NOMO-1 treated with DMSO at 0.1 percent for 48 hours (cell line): ENCODE results near the gene STIM1.

Source experiments
- DNase-seq: peaks from one replicate; lab custom pipeline; 2025; ENCODE audit not compliant: unreplicated experiment; lab: John Stamatoyannopoulos, UW

The STIM1 gene

DNA sequence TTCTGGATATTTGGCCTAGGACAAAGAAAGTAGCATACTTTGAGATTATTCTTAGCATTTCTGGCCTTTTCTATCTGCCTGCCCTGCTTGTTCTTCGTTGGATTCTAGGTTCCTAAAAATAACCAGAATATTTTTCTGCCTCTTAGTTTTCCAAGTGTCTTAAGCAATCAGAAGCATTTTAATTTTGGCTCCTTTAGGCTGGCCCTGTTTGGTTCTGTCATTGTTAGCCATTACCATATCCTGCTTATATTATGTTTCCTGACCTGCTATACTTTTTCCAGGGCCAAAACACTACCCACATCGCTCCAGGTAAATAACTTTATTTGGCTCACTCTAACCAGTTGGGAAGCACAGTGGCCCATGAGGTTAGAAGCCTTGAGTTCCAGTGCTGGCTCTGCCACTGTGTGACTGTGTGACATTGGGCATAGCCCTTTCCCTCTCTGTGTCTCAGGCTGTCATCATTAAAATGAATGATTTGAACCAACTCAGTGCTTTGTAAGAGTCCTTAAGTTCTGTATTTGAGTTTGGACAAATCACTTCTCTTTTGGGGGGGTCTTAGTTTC lies 91.1 kb downstream of the STIM1 start:
- DNase-seq, result peak; percentile 30

DNA sequence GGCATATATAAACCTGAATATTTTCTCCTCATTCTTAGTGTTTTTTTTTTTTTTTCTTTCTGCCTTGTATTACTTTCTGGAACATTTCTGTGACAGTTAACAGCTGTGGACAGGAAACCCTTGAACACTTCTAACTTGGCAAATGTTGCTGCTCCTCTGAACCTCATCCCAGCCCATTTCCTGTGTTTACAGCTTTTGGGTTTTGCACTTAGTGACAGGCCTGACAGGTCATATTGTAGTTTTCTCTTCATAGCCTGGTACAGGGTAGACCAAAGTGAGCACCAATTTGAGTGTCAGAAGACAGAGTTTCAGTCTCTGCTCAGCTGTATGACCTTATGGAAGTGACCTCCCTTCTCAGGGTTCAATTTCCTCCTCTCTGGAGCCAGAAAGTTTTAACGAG lies 91.6 kb downstream of the STIM1 start:
- DNase-seq, result peak; percentile 17

DNA sequence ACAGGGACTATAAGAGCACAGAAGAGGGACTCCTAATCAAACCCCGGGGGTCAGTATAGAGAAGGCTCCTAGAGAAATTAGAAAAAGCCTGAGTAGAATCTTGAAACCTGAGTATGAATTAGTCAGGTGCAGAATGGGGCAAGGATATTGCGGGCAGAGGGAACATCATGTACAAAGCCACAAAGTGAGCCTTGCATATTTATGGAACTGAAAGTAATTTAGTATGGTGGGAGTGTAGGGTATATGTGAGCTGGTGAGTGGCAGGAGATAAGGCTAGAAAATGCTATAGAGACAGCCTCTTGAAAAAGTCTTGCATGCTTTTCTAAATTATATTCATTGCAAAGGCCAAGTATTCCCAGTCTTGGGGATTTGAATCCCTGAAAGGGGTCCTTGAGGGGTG lies 93.7 kb downstream of the STIM1 start:
- DNase-seq, result peak; percentile 93

DNA sequence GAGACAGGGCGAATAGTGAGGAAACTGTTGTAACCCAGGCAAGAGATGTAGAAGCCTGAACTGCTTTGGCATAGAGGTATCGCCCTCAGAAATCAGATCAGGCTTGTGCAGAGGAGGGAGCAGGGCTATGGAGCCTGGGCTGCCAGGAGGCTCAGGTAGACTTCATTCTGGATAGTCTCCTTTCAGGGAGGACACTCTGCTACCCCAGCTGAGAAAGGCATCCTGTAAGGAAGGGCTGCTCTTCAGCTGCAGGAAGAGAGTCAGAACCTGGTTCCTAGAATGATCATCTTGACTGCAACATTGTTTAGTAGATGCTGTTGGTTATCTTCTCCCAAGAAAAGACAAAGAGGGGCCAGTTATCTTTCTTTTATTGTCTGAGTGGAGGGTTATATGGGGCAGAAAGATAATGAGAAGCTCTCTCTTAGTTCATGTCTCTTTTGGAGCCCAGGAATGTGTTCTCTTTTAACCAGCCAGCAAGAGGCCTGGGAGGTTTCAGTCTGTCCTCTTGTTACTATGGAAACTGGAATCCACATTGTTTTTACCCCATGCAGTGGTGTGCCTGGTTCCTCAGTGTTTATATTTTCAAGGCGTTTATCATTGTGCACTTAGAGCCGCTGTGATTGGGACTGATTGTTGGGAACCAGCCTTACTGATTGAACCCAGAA lies 95.7 kb downstream of the STIM1 start:
- DNase-seq, result no peak

DNA sequence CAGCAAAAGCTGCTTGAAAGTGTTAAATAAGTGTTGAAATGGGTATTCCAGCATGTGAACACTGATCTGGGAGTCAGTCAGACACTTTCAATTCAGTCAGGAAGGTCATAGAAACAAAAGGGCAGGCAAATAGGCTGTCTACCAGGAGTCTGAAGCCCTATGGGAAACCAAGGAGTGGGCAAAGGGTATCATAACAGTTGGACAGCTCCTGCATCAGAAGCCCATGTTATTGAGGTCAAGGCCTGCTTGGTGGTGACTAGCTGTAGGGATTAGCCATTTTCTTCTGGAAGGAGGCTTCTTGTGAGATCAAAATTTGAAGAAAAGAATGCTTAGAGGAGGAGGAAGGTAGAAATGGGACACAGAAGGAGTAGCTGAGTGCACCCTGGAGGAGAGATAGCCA lies 97.3 kb downstream of the STIM1 start:
- no peak for DNase-seq

DNA sequence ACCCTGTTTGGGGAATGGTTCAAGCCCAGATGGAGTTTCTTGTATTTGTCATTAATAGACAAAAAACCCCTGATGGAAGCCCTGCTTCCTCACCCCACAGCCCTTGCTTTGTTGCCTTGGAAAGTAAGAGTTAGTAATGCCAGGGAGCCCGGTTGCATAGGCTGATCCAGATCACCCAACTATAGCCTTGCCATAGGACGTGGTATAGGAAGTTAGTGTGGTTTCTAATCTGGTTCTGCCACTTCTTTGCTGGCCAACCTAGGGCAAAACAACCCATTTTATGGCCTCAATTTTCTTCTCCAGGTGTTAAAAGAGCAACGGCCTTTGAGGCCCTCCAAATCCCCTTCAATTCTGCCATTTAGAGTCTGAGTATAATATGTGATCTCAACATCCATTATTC lies 97.9 kb downstream of the STIM1 start:
- no peak for DNase-seq

DNA sequence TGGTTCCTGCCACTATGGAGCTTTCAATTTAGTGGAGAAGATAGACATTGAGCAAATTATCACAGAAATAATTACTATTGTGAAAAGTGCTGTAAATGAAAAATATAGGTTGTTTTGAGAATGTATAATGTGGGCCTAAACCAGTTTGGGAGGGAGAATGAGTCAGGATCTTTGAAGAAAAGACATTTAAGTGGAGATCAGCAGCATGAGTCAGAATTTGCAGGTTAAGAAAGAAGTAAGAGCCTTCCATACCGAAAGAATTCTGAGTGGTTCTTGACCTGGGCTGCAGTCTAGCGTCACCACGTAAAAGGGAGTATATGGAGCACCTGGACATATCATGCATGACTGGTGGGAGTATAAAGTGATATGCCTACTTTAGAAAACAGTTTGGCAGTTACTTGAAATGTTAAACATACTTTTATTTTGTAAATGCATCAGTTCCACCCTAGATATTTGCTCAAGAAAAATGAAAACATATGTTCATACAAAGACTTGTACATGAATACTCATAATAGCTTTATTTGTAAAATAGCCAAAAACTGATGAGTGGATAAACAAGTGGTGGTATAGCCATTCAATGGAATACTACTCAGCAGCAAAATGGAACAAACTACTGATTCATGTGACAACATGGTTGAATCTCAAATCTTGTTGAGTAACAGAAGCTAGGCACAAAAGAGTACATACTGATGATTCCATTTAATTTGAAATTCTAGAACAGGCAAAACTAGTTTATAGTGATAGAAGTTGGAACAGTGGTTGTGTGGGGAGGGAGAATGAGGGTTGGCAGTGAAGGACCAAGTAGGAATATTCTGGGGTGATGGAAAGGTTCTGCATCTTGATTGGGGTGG lies 99.2 kb downstream of the STIM1 start:
- DNase-seq, result no peak

DNA sequence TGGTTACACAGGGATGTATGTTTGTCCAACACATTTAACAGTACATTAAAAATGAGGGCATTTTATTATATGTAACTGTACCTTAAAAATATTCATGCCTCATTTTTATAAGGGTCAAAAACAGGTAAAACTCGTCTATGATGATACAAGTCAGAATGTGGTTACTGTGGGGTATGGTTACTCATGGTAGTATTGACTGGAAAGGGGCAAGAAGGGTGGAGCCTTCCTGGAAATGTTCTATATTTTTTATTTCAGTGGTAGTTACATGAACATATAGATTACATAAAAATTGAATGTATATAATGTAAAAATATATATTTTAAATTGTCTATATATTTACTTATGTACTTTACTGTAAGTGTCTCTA lies 99.8 kb downstream of the STIM1 start:
- no peak for DNase-seq

DNA sequence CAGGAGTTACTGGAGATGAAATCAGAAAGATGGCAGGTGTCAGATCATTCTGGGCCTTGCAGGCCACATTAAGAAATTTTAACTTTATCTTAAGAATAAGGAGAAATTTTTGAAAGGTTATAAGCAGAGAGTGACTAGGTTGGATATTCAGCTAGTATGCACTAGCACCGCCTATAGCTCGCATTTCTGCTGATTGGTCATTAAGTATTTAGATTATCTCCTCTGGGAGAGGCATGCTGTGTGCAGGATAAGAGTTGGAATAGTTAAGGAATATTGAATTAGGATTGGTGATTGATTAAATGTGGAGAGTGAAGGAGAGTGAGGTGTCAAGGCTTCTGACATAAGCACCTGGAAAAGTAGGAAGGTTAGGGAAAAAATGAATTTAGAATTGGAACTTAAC lies 100.6 kb downstream of the STIM1 start:
- no peak for DNase-seq

DNA sequence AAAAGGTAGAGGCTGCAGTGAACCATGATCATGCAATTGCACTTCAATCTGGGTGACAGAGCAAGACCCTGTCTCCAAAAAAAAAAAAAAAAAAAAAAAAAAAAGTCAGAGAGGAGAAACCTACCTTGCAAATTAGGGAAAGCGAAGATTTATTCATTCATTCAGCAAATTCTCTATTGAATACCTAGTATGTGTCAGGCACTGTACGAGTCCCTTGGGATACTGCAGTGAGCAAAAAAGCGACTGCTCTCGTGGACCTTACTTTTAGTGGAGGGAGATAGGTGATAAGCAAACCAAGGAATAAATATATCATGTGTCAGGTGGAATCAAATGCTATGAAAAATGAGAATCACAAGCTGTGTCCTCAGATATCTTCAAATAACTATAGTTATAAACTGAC lies 101.3 kb downstream of the STIM1 start:
- DNase-seq, result no peak

DNA sequence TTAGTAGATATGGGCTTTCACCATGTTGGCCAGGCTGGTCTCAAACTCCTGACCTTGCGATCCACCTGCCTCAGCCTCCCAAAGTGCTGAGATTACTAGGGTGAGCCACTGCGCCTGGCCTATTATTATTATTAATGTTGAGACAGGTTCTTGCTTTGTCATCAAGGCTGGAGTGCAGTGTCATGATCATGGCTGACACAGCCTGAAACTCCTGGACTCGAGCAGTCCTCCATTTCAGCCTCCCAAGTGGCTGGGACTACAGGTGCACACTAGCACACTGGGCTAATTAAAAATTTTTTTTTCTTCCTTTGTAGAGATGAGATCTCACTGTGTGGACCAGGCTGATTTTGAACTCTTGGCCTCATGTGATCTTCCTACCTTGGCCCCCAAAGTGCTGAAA lies 102.0 kb downstream of the STIM1 start:
- DNase-seq, result no peak

DNA sequence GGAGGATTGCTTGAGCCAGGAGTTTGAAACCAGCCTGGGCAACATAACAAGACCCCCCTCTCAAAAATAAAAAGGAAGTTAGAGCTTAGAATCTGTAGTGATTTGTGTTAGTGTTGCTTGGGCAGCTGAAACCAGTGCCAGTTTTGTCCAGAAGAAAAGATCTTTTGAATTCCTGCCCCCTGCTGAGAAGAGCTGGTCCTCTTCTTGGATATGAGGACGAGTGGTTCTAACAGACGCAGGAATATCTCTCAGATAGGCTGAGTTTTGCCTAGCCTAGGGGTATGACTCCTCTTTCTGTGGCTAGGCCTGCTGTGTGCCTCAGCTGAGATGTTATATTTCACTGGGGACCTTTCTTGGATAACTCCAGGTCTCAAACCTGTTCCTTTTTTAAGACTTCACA lies 102.8 kb downstream of the STIM1 start:
- no peak for DNase-seq

DNA sequence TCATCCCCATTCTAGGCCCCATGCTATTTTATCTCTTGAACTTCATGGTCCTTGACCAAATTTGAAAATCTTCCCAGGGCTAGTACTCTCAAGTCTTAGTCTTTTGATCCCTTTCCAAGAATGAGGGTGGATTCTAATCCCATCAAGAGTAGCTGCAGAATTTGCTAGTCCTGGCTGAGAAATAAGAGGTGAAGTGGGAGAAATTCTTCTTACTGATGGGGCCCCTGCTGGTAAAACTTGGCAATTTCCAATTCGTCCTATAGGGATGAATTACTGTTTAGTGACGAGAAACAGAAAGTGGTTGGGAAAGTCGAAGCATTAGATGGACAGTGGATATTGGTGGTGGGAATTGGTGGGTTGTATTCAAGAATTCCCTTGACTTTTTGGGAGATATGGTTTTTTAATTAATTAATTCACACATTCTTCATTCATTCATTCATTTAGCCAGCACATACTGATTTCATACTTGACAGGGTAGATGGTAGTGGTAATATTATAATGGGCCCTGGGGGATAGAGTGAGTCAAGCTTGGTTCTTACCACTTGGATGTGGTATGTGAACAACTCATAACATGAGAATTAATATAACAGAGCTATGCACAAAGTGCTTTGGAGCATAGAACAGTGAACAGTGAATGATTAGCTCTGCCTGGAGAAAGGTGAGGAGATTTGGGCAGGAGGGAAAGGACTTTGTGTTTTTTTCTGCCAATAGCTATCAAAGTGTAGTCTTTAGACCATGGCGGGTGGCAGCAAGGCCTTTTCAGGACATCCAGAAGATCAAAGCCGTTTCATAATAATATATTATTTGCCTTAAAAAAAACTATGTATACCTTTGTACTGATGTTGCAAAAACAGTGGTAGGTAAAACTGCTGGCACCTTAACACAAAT lies 103.8 kb downstream of the STIM1 start:
- no peak for DNase-seq

DNA sequence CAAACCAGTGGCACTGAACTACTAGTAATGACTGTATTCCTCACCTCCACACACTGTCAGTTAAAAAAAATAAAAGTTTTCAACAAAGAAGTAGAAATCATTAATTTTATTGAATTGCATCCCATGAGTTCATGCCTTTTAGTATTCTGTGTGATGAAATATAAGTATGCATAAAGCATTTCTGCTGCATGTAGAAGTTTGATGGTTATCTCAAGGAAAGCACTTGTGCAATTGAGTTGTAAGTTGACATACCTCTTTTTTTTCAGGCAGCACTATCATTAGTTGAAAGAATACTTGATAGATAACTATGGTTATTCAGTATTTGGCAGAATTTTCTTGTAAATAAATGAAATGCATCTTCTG lies 104.4 kb downstream of the STIM1 start:
- DNase-seq, result no peak

DNA sequence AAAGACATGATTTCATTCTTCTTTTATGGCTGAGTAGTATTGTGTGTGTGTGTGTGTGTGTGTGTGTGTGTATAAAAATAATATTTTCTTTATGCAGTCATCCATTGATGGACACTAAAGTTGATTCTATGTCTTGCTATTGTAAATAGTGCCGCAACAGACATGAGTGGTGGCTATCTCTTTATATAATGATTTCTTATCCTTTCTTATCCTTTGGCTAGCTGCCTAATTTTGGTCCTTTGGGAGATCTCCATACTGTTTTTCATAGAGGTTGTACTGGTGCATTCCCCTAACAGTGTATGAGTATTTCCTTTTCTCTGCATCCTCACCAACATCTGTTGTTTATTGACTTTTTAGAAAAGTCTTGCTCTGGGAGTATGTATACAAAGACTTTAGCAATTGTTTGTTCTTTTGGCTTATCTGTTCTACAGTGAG lies 107.0 kb downstream of the STIM1 start:
- DNase-seq, result no peak

DNA sequence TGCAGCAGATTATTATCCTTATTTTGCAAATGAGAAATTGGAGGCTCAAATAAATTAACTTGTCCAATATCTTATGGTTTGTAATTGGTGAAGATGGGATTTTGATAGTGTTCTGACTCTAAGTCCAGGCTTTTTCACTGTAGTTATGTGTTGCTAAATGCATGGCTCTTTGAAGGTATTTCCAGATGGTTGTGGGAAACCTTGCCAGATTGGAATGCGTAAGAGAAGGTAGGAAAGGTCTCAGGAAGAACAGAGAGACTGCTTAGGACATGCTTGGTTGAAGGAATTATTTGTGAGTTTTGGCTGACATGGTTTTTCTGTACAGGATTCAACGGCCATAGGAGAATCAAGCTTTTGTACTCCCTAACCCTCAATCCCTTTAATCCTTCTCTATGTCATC lies 108.6 kb downstream of the STIM1 start:
- no peak for DNase-seq

DNA sequence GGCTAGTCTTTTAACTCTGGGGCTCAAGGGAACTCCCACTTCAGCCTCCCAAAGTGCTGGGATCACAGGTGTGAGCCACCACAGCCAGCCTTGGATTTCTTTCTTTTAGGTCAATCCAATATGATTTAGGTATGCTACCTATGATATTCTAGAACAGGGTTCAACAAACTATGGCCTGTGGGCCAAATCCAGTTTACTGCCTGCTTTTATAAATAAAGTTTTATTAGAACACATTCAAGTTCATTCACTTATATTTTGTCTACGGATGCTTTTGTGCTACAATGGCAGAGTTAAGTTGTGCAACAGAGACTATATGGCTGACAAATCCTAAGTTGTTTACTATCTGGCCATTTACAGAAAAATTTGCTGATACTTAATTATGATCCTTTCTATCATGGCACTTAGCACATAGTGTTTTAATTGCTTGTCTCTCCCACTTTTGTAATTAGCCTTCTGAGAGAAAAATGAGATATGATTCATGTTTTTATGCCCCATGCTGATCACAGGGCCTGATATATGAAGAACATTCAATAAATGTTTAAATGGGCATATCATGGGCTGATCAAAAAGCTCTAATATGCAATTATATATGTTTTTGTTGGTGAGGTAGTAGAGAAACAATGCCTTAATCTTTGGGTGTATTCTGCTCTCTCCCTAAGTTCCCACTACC lies 109.6 kb downstream of the STIM1 start:
- DNase-seq, result no peak

DNA sequence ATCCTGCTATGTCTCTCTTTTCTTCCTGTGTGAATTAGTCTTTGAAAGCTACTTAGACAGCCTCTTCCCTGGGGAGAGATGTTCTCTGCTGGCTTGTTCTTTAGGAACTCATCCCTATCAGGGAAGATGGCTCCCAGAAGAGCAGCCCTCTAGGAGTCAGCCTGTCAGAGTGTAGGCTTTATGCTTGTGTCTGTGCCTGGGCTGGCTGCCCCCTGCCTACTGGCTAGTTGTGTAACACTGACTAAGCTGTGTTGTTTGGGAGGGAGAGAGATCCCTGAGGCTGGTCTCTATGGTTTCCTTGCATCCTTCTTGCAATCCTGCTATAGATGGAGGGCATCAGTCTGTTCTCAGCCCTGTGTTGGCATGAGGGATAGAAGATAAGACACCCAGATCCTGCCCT lies 112.2 kb downstream of the STIM1 start:
- DNase-seq, result no peak

DNA sequence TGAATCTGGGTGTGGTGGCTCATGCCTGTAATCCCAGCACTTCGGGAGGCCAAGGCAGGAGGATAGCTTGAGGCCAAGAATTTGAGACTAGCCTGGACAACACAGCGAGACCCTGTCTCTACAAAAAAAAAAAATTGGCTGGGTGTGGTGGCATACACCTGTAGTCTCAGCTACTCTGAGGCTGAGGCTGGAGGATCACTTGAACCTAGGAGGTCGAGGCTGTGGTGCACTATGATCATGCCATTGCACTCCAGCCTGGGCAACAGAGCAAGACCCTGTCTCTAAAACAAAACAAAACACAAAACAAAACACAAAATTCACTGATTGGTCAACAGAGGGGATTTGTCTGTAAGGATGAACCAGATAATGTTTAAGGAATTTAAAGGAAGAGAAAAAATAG lies 113.7 kb downstream of the STIM1 start:
- DNase-seq, result no peak

DNA sequence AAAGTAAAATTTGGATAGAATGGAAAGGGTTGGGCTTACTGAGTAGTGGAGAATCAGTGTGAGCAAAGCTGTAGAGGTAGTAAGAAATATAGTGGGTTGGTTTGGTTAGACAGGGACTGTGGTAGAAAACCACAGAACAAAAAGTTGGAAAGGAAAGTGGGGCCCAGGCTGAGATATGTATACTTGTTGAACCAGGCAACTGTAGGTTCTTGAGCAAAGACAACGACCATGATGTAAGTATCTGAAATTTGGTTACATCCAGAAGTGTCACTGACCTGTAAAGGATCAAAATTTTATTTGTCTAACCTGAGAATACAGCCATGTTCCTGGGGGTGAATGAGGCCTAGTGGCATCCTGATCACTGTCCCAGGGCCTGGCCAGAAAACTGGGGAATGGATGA lies 114.1 kb downstream of the STIM1 start:
- no peak for DNase-seq

DNA sequence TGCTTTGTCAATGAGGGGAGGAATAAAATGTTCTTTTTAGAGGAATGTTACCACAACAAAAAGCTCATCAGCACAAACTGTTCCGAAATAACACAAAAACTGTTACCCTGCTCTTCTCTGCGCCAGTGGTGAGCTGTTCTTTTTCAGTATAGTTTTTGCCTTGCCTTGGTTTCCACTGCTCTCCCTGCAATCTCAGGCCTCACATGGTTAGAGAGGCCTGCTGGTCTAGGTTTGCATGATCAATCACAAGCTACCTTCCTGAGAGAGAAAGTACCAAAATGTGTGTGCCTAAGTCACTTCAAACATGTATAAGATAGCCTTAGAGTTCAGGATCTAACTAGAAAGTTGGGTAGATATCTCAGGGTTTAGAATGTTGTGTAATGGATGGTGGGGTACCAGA lies 114.6 kb downstream of the STIM1 start:
- DNase-seq, result no peak
